HG02623 (cell line): ENCODE results near the gene SLC39A13.

Experiments used
- ATAC-seq: cut with Tn5 transposase; IDR thresholded peaks from one replicate; pipeline ENCODE4 v1.9.1; 2021; ENCODE audit warnings: moderate library complexity; ENCODE audit not compliant: unreplicated experiment

SLC39A13 gene

DNA sequence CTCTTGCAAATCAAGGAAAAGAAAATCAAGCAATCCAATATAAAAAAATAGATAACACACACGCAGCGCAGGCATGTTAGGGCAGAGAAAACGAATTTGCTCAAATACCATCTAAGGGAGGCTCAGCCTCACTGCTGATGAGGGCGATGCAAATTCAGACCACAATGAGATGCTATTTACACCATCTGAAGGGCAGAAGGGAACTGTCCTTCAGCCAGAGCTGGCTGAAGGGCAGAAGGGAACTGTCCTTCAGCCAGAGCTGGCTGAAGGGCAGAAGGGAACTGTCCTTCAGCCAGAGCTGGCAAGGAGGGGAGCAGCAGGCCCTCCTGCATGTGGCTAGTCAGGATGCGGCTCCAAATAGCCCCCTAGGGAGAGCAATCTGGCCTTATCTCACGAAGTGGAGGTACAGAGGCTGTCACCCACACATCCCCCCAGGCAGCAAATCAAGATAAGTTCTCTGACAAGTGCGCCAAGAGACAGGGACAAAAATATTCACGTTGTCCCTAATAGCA lies 7.6 kb upstream of the SLC39A13 start:
- ATAC-seq, result peak; percentile 62

DNA sequence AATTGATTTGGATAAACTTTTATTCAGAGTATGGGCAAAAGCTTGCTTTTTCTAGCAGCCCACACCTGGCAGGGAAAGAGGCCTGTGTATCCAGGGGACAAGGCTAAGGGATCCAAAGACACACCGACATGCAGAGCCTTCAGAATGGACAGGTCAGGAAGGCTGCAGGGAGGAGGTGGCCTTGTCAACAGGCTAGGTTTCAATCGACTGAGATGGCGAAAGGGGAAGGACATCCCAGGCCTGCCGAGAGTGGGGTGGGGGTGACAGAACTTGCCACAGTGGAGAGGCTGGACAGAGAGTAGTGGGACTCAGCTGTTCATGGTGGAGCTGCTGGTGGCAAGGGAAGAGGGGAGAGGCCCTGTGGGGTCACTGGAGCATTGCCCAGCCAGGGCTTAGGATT lies 5.3 kb upstream of the SLC39A13 start:
- ATAC-seq, result no peak

DNA sequence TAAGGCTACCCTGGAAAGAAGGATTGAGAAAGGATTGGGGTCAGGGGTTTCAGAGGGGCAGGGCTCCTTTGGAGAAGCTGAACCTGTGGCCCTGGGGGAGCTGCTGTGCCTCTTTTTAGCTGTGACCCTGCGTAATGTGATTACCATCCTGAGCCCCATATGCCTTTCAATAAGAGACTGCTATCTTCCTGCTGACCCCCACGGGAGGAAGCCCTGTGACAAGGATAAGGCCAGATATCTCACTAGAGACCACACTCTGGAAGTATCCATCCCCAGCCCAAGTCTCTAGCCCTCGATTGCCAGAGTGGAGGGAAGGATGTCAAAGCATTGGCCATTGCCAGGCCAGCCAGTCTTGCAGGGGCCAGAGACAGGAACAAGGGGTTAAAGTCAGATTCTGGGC lies 4.8 kb upstream of the SLC39A13 start:
- no peak for ATAC-seq

DNA sequence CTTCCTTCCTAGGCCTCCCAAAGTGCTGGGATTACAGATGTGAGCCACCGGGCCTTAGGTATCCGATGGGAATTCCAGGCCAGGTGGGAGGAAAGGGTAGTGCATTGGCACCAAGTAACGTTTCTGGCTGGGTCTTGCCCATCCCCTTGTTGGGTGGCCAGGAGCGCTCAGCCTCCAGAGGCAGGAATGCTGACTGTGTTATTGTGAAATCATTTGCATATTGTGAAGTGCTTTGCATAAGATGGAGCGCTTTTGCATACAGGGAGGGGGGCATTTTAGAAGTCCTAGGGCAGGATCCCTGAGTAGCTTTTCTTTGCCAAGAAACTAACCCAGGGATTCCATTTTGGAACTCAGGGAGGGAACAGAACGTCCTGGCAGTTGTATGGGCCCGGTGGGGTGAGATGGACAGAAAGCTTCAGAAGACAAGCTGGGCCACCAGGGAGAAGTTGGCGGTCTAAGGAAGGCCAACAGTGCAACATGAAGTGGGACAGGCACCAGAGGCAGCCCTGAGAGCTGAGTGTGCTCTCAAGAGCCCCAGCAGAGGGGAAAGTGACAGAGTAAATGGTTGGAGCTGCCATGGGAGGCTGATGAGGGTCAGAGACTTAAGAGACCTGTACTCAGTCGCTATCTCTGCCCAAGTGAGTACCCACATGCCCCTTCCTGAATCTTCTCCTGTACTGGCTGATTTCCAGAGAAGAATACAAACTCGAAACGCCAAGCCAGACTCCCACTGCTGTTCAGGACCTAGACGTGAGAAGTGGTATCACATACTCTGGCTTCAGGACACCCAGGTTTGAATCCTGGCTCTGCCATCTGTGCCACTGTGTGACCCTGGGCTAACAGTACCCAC lies 1.3 kb upstream of the SLC39A13 start:
- no peak for ATAC-seq

DNA sequence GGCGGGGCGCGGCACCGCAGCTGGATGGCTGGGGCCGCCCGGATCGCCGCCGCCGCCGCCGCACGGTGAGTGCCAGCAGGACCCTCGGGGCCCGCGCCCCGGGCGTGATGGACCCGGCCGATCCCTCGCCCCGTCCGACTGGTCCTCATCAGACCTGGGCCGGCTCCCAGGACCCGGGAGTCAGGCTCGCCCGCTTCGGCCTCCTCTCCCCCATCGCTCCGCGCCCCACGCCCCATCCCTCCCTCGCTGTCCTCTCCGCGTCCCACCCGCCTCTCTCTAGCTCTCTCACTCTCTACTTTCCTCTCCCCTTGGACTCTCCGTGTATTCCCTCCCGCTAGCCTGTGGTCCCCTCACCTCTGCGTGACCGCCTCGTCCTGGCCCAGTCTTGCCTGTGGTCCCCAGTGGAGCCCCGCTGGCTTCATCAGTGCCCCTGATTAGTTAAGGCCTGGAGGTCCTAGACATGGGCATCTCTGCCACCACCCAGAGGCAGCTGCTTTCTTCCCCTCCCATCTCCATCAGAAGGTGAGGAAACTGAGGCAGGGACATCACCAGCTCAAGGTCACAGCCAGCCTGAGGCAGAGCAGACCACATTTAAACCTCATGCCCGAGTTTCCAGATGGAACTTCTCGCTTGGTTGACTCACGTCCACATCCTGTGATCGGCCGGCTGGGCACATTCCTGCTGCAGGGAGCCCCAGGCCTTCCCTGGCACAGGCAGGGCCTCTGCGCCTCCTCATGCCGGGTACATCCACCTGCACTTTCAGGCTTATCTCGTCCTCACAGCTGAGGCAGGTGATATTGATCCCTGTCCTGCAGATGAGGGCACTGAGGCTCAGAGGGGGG lies 429 bp downstream of the SLC39A13 start:
- peak; percentile 6 for ATAC-seq

DNA sequence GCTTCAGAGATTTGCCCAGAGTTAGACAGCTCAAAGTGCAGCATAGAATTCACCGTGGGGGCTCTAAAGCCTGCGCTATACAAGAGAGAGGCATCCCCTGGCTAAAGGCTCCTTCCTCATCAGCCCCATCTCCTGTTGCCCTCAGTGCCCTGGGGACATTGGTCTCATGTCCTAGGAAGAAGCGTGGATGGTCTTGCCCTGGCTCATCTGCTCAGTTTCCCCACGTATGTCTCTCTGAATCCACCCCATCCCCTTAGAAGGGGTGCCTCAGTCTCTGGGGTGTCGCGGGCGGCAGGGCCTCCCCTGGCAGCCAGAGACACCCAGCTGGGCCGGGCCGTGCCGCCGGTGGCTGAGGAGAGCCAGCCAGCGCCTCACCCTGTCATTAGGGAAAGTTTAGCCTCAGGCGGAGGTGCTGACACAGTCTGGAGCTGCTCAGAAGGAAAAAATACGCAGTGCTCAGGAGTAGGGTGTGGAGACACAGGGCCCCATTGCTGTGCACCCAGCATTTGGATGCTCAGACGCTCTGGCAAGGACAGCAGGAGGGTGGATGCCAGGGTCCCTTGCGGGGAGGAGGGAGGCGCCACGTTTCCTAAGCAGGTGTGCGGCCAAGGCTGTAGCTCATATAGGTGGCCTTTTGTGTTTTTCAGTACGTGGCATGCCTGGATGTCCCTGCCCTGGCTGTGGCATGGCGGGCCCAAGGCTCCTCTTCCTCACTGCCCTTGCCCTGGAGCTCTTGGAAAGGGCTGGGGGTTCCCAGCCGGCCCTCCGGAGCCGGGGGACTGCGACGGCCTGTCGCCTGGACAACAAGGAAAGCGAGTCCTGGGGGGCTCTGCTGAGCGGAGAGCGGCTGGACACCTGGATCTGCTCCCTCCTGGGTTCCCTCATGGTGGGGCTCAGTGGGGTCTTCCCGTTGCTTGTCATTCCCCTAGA lies 1.3 kb downstream of the SLC39A13 start:
- ATAC-seq, result no peak

DNA sequence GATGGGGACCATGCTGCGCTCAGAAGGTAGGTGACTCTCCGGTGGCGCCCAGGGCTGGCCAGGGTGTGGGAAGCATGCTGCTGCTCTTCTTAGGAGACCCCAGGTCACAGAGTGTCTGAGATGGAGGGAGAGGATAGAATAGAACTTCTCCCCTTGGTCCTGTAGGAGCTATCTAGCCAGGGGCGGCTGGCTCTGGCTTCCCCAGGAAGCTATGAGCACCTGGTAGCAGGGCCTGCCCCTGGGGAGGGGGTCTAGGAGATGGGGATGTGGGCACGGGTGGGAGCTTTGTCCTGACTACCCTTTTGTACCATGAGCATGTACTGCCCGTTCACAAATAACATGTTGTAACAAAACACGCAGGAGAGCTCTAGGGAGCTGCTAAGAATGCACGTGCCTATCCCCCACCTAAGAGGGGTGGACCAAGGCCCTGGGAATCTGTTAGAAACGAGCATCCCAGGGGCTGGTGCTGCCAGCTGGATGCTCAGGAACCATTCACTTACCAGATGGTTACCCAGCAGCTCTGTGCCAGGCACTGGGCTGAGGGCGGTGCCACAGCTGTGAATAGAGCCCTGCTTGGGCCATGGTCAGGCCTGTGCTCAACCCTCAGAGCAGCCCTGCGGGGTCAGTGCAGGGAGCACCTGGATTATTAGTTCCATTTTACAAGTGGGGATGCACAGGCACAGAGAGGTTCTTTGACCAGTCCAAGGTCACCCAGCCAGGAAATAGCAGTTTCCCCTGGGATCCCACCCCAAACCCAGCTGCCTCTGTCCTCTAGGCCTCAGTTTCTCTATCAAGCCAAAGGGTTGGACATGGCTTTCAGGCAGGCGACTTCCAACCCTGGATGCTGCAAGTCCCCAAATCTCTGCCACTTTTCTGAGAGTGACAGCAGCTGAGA lies 2.2 kb downstream of the SLC39A13 start:
- no peak for ATAC-seq

DNA sequence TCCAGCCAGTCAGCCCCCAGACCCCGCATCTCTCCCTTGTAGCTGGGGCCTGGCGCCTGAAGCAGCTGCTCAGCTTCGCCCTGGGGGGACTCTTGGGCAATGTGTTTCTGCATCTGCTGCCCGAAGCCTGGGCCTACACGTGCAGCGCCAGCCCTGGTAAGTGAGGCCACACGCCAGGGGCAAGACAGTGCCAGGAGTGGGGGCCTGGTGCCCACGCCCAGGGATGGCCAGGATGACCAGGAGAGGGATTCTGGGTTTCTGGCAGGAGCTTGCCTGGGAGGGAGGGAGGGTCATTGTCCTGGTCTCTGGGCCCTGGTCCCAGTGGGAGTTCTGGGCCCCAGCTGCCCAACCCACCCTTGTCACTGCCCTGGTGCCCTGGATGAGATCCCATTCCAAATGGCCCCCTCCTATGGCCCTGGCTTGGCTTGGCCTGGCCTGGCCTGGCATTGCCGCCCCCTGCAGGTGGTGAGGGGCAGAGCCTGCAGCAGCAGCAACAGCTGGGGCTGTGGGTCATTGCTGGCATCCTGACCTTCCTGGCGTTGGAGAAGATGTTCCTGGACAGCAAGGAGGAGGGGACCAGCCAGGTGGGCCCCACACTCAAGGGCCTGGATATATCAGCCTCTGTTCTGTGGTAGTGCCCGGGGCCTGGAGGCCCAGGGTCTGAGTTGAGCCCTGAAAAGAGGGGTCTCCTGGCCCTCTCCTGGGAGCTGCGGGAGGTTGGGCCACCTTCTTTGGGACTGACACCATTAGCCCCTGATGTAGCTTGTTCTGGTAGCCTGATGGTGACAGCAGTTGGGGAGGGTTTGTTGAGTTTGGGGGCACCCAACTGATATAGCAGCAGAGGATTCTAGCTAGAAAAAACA lies 3.7 kb downstream of the SLC39A13 start:
- ATAC-seq, result no peak

DNA sequence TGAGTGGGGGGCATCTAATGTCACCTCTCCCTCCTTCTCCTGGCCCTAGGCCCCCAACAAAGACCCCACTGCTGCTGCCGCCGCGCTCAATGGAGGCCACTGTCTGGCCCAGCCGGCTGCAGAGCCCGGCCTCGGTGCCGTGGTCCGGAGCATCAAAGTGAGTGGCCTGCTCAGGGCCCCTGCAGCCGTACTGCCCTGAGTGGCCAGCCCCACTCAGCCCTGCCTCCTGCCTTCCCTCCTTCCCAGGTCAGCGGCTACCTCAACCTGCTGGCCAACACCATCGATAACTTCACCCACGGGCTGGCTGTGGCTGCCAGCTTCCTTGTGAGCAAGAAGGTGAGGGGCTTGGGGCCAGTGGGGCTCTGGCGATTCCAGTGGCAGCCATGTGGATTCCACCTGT lies 5.0 kb downstream of the SLC39A13 start:
- no peak for ATAC-seq

DNA sequence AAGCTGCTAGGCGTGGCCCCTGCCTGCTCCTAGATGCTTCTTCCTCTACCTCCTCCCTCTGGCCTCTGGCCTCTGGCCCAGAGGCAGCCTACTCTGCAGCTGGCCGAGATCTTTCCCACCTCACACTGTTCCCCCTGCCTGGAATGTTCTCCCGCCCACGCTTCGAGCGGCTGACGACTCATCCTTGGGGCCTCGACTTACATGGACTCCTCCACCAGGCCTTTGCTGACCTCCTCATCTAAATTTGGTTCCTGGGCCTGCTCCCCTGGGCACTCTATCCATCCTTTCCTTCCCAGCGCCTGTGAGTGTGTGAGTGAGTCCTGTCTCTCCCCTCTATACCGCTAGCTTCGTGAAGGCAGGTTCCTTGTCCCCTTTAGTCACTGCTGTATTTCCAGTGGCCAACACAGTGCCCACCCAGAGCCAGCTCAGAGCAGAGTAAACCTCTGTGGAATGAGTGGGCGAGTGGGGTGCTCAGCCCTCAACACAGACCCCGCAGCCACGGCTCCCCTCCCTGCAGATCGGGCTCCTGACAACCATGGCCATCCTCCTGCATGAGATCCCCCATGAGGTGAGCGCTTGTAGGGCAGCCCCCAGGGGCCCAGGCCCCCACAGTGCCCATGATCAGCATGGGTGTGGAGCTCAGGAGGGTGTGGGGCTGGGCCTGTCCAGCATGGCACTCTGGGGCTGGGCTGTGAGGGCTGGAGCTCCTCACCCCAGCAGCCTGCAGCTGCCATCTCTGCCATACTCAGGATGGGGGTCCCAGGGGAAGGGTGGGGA lies 5.7 kb downstream of the SLC39A13 start:
- no peak for ATAC-seq

DNA sequence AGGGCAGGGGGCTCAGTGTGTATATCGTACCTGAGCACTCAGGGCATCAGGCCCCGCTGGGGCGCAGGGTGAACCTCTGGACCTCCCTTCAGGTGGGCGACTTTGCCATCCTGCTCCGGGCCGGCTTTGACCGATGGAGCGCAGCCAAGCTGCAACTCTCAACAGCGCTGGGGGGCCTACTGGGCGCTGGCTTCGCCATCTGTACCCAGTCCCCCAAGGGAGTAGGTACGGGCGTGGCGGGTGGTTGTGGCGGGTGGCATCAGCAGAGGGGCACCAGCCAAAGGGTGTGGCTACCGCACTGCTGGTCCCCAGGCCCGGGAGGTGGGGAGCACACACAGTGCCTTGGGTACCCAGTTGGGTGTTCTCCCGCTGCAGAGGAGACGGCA lies 6.3 kb downstream of the SLC39A13 start:
- ATAC-seq, result no peak

DNA sequence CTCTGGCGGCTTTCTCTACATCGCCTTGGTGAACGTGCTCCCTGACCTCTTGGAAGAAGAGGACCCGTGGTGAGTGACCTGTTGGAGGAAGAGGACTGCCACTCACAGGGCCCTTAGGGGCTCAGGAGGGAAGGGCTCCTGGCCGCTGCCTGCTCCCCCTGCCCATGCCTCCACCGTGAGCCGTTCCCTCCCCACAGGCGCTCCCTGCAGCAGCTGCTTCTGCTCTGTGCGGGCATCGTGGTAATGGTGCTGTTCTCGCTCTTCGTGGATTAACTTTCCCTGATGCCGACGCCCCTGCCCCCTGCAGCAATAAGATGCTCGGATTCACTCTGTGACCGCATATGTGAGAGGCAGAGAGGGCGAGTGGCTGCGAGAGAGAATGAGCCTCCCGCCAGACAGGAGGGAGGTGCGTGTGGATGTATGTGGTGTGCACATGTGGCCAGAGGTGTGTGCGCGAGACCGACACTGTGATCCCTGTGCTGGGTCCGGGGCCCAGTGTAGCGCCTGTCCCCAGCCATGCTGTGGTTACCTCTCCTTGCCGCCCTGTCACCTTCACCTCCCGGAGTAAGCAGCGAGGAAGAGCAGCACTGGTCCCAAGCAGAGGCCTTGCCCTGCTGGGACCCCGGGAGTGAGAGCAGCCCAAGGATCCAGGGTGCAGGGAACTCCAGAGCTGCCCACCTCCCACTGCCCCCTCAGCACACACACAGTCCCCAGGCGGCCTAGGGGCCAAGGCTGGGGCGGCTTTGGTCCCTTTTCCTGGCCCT lies 6.9 kb downstream of the SLC39A13 start:
- ATAC-seq, result no peak

DNA sequence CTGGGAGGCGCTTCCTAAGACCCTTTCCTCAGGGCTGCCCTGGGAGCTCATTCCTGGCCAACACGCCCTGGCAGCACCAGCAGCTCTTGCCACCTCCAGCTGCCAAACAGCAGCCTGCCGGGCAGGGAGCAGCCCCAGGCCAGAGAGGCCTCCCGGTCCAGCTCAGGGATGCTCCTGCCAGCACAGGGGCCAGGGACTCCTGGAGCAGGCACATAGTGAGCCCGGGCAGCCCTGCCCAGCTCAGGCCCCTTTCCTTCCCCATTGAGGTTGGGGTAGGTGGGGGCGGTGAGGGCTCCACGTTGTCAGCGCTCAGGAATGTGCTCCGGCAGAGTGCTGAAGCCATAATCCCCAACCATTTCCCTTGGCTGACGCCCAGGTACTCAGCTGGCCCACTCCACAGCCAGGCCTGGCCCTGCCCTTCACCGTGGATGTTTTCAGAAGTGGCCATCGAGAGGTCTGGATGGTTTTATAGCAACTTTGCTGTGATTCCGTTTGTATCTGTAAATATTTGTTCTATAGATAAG lies 7.6 kb downstream of the SLC39A13 start:
- ATAC-seq, result no peak

DNA sequence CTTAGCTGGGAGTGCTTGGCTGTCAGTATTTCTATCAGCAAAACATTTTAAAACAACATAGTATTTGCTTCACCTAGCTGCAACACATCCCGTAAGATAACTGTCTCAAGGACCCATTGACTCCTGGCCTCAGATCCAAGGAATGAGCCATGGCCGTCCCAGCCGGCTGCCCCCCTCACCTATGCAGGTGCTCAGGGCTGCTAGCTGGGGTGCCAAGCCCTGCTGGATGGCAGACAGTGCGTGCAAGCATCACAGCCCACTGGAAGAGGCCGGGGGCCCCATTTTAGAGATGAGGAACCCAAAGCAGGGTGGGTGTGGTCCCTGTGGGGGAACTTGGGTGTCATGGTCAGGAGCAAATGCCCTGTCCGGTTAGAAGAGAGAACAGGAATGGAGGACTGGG lies 9.3 kb downstream of the SLC39A13 start:
- no peak for ATAC-seq

DNA sequence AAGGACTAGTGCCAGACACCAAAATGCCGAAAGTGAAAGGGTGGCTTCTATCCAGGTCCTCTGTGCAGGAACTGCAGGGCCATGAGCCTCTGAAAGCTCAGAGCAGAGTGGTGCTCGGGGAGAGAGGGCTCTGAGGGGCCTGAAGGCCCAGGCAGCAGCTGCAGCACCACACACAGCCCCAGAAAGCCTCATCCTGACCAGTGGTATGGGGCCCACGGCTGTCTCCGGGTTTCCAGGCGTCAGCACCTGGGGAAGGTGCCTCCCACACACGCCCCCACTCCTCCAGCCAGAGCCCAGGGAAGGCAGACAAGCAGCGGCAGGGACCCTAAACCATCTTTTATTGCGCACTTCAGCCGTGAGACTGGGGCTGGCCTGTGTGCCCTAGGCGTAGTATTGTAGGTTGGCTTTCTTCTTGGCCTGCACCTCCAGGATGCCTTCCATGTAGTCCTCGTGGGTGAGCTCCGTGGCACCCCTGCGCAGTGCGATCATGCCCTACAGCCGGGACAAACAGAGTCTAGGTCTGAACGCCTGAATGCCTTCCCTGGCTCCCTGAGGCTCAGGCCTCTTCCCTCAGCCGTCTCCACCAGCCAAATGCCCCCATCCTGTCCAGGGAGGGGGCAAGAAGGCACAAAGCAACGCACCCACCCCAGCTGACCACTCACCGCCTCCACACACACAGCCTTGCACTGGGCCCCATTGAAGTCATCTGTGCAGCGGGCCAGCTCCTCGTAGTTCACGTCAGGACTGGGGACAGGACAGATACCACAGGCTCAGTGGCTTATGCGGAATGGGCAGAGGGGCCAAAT lies 10.3 kb downstream of the SLC39A13 start:
- ATAC-seq, result no peak

DNA sequence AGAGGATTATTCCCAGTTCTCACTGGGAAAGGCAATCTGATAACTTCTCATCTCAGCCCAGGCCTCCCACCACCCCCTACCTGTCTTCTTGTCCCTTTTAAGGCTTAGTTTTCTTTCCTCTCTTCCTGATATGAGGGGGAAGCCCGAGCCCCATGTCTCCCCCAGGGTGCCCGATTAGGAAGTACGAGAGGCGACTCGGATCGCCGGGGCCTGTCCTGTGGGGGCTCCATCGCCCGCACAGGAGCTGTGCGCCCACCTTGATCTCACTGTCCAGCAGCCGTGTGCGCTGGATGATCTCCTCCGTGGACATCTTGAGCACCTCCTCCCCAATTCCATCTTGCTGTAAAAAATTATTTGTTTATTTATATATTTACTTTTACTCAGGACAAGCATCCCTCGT lies 17.2 kb downstream of the SLC39A13 start:
- ATAC-seq, result no peak
